Measurements from ENCODE around the gene RAB24.

GRCh38 chr5:177260961-177261360, 42.6 kb downstream of the RAB24 start:
- TF ChIP-seq, protein P1, sequence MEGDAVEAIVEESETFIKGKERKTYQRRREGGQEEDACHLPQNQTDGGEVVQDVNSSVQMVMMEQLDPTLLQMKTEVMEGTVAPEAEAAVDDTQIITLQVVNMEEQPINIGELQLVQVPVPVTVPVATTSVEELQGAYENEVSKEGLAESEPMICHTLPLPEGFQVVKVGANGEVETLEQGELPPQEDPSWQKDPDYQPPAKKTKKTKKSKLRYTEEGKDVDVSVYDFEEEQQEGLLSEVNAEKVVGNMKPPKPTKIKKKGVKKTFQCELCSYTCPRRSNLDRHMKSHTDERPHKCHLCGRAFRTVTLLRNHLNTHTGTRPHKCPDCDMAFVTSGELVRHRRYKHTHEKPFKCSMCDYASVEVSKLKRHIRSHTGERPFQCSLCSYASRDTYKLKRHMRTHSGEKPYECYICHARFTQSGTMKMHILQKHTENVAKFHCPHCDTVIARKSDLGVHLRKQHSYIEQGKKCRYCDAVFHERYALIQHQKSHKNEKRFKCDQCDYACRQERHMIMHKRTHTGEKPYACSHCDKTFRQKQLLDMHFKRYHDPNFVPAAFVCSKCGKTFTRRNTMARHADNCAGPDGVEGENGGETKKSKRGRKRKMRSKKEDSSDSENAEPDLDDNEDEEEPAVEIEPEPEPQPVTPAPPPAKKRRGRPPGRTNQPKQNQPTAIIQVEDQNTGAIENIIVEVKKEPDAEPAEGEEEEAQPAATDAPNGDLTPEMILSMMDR (IDR thresholded peaks at IDR 0.05), result no peak
- TF ChIP-seq POLR2A (IDR thresholded peaks at IDR 0.05), result no peak
